Measurements from ENCODE around the gene IL2RA. TPM values are rescaled to one million over a fixed set of nuclear protein-coding genes. Genes with fewer than 3 reads are reported as not detected.

The IL2RA gene
- total and polyA plus RNA-seq, 2 donors (not counting 1 experiment from before 2014, with no cell fraction given) = 7.2 to 56.7 TPM

DNA sequence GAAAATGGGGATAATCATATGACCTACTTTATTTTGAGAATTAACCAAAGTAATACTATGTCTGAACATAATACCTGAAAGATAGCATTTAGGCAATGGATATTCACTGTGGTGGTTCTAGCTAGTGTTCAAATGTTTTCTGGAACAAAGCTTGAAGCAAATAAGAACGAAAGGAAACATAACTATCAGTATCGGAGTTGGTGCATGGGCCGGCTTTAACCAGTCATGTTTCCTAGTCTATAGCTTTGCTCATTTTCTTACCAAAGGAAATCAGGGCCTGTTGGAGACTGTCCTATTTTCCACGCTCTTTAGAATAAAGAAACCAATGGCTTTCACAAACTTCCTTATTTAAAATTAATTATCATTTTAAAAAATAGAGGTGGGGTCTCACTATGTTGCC is 8.9 kb downstream of the IL2RA start:
- POLR2A ChIA-PET = interaction anchor here (0.7 to 4.4 kb wide), 4 partner anchors 15 to 33 kb away, joined by 3 to 43 read pairs (median 16); no protein-coding TSS in a partner anchor
- no peak for DNase-seq
- Mint-ChIP-seq H3K4me3 (peak overlapping the region; percentile 84), H3K27me3 (no peaks in the 10 kb centered on the region), H3K9me3 (ENCODE audit: insufficient read depth) (no peaks in the 10 kb centered on the region), H3K27ac (peak overlapping the region; percentile 99), H3K4me1 (peaks cover 89% of the 10 kb centered on the region)
- no peaks in the 10 kb centered on the region for H3K9me3 ChIP-seq (ENCODE audit: control extremely low read depth in 1 of 3, control insufficient read depth in 2 of 3, insufficient read depth in 1 of 3, low read length in 2 of 3)
- peak overlapping the region; percentile 29 for H3K9ac ChIP-seq (ENCODE audit: low read length)
- peak overlapping the region; percentile 63 for H3K4me2 ChIP-seq (replicated peaks; ENCODE audit: low read depth, low read length, poor library complexity, severe bottlenecking)
- H3K79me2 ChIP-seq (ENCODE audit: control insufficient read depth, insufficient read depth, low read length) = peaks cover 4% of the 10 kb centered on the region
- CTCF ChIA-PET = interaction anchor here (0.7 to 12.5 kb wide), 7 partner anchors 9 to 76 kb away, joined by 3 to 186 read pairs (median 11); partner anchors contain the start of genes IL15RA and IL2RA
- no peaks in the 10 kb centered on the region for H4K20me1 ChIP-seq (ENCODE audit: control insufficient read depth, insufficient read depth, low read length, poor library complexity, severe bottlenecking)
- ATAC-seq (ENCODE audit: low read depth) = no peak
- H3K27me3 ChIP-seq (replicated peaks in 1 of 4; ENCODE audit: control extremely low read depth in 1 of 4, control insufficient read depth in 3 of 4, insufficient read depth in 4 of 4, low read length in 3 of 4) = no peaks in the 10 kb centered on the region
- TF ChIP-seq CTCF (IDR thresholded peaks at IDR 0.05) = no peak
- no peak for TF ChIP-seq EZH2 (IDR thresholded peaks at IDR 0.05; ENCODE audit: borderline replicate concordance, insufficient read depth, low read depth, low read length, poor library complexity, severe bottlenecking)
- H3K36me3 ChIP-seq (replicated peaks in 1 of 2; ENCODE audit: control extremely low read depth in 1 of 2, control insufficient read depth in 1 of 2, extremely low read depth in 1 of 2, insufficient read depth in 2 of 2, low read length in 1 of 2) = no peaks in the 10 kb centered on the region
- H3K4me1 ChIP-seq (ENCODE audit: control insufficient read depth in 2 of 2, insufficient read depth in 2 of 2, low read length in 2 of 2) = peaks cover 79 to 83% of the 10 kb centered on the region in 2 donors
- intact Hi-C loops (cut with micrococcal nuclease) = loop anchor here (2.0 to 10.0 kb wide), 4 partner anchors 99 to 239 kb away; partner anchors contain the start of genes FBH1 and GDI2
- peak overlapping the region in 1 of 5 experiments; percentile 42 for H3K4me3 ChIP-seq (ENCODE audit: control extremely low read depth in 1 of 5, extremely low read depth in 1 of 5, insufficient read depth in 1 of 5, low read depth in 2 of 5, low read length in 4 of 5)
- no peak overlapping the region for H2AFZ ChIP-seq (ENCODE audit: insufficient read depth, low read depth, low read length, poor library complexity, severe bottlenecking)
- H3K27ac ChIP-seq (ENCODE audit: low read length in 2 of 2) = peak overlapping the region; percentile 92
- 100% methylated on average over 2 of the region's 4 CpGs for WGBS (ENCODE audit: insufficient coverage)
